ENCODE measurements around the gene ATXN2L. TPM values are rescaled to one million over a fixed set of nuclear protein-coding genes. Genes with fewer than 3 reads are reported as not detected.

The ATXN2L gene
- total RNA-seq, 1 donor from 2014 or later: 50.1 TPM

GRCh38 chr16:28883221-28883996 is 60.6 kb downstream of the ATXN2L start:
- ATAC-seq: no peak
- DNase-seq (ENCODE audit: low spot score): no peak

- no peak for ATAC-seq
- no peak for DNase-seq (ENCODE audit: low spot score)
Measured at GRCh38 chr16:28884045-28884444, 61.2 kb downstream of the ATXN2L start.

Other genes with a start within 250 kb of the ATXN2L start
- gene SULT1A2, start 225.9 kb upstream of the ATXN2L start, total RNA-seq: 50.3 TPM
- gene SULT1A1, start 213.0 kb upstream of the ATXN2L start, total RNA-seq: 179 TPM
- 3.2 TPM for gene NPIPB8, start 184.9 kb upstream of the ATXN2L start, total RNA-seq
- gene EIF3C, start 111.5 kb upstream of the ATXN2L start, total RNA-seq: 262 TPM
- gene NPIPB9, start 71.2 kb upstream of the ATXN2L start, total RNA-seq: 2.3 TPM
- gene TUFM, start 23.3 kb downstream of the ATXN2L start, total RNA-seq: 177 TPM
- 30.8 TPM for gene SH2B1, start 40.8 kb downstream of the ATXN2L start, total RNA-seq
- 1.4 TPM for gene ATP2A1, start 55.5 kb downstream of the ATXN2L start, total RNA-seq
- gene RABEP2, start 102.2 kb downstream of the ATXN2L start, total RNA-seq: 6.8 TPM
- not detected for gene CD19, start 109.0 kb downstream of the ATXN2L start, total RNA-seq
- gene NFATC2IP, start 127.9 kb downstream of the ATXN2L start, total RNA-seq: 15.2 TPM
- 22.8 TPM for gene SPNS1, start 151.8 kb downstream of the ATXN2L start, total RNA-seq
- gene LAT, start 162.1 kb downstream of the ATXN2L start, total RNA-seq: 3.5 TPM